Thyroid gland (tissue), 4 donors: ENCODE data around the gene WNT8B.

ENCODE experiments used
- POLR2A ChIP-seq, 2 donors: fragments of 450-650 bp; IDR thresholded peaks; one replicate each; pipeline ENCODE4 v1.6.1; 2017; ENCODE audit warnings: antibody characterized with exemption in 2 of 2, mild to moderate bottlenecking in 2 of 2, moderate library complexity in 1 of 2
- TF ChIP-seq, protein P1 (sequence below), 6 experiments: fragments of 200-600 bp in 3 of 6; fragments of 450-650 bp in 3 of 6; sonication (generic) in 3 of 6; IDR thresholded peaks; one replicate each; pipeline ENCODE4 v1.5.1; 2016 to 2019; ENCODE audit warnings: antibody characterized with exemption in 6 of 6, mild to moderate bottlenecking in 2 of 6, inconsistent platforms in 1 of 6, moderate library complexity in 1 of 6

DNA sequence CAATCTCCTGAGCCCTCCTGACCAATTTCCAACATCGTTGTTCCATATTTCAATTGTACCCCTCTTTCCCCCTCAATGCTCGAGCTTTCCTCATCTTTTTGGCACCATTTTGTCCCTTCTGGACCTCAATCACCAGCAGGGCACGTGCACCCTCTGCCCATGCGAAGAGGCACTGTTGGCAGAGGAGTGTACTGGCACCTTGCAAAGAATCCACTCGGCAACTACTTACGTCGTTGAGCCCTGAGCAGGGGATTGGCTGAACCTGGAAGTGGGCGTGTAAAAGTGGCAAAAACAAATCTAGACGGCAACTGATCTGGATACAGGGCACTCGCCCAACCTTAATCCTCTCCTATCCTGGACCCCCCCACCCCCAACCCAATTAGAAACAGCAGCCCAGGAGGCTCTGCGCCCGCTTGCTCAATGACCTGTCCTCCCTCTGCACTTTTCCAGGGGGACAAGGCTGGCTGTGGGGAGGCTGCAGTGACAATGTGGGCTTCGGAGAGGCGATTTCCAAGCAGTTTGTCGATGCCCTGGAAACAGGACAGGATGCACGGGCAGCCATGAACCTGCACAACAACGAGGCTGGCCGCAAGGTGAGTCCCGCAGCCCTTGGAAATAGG lies 18.8 kb downstream of the WNT8B start:
- TF ChIP-seq, protein P1, sequence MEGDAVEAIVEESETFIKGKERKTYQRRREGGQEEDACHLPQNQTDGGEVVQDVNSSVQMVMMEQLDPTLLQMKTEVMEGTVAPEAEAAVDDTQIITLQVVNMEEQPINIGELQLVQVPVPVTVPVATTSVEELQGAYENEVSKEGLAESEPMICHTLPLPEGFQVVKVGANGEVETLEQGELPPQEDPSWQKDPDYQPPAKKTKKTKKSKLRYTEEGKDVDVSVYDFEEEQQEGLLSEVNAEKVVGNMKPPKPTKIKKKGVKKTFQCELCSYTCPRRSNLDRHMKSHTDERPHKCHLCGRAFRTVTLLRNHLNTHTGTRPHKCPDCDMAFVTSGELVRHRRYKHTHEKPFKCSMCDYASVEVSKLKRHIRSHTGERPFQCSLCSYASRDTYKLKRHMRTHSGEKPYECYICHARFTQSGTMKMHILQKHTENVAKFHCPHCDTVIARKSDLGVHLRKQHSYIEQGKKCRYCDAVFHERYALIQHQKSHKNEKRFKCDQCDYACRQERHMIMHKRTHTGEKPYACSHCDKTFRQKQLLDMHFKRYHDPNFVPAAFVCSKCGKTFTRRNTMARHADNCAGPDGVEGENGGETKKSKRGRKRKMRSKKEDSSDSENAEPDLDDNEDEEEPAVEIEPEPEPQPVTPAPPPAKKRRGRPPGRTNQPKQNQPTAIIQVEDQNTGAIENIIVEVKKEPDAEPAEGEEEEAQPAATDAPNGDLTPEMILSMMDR (IDR thresholded peaks at IDR 0.05), result no peak
- no peak for TF ChIP-seq POLR2A (IDR thresholded peaks at IDR 0.05)
